Liver (tissue), 3 donors: ENCODE results near the gene ITGA7.
"Not testable (repeated sequence)": the region's sequence is repeated elsewhere in the genome, so short reads cannot be mapped to it uniquely, and the experiment has no call there.

ENCODE experiments used
- ATF3 ChIP-seq: IDR thresholded peaks from 2 replicates; pipeline ENCODE4 v1.6.1; 2016; ENCODE audit warnings: antibody characterized with exemption
- CTCF ChIP-seq: fragments of 150-350 bp; IDR thresholded peaks from 2 replicates; pipeline ENCODE4 v1.5.1; 2017; ENCODE audit warnings: improper control_type of control experiment, low read depth, low read length; ENCODE audit not compliant: missing input control
- EGR1 ChIP-seq, 2 donors: IDR thresholded peaks; 2 replicates each; pipeline ENCODE4 v1.6.1; 2016 to 2018; ENCODE audit warnings: antibody characterized with exemption in 2 of 2, low read depth in 2 of 2
- FOXA1 ChIP-seq: IDR thresholded peaks from 2 replicates; pipeline ENCODE4 v1.6.1; 2016; ENCODE audit warnings: antibody characterized with exemption
- GABPA ChIP-seq, 2 donors: IDR thresholded peaks in 1 of 2; conservative IDR thresholded peaks in 1 of 2; 2 replicates each; pipeline ENCODE4 v1.6.1; 2016; ENCODE audit warnings: antibody characterized with exemption in 2 of 2, mild to moderate bottlenecking in 1 of 2, moderate library complexity in 1 of 2
- JUND ChIP-seq, 2 donors: IDR thresholded peaks; 2 replicates each; pipeline ENCODE4 v1.6.1; 2016; ENCODE audit warnings: antibody characterized with exemption in 2 of 2
- MAX ChIP-seq: IDR thresholded peaks from 2 replicates; pipeline ENCODE4 v1.6.1; 2016; ENCODE audit warnings: antibody characterized with exemption
- RAD21 ChIP-seq, 2 donors: IDR thresholded peaks; 2 replicates each; pipeline ENCODE4 v1.6.1; 2016; ENCODE audit warnings: antibody characterized with exemption in 2 of 2, mild to moderate bottlenecking in 2 of 2
- REST ChIP-seq: IDR thresholded peaks from 2 replicates; pipeline ENCODE4 v1.6.1; 2016; ENCODE audit warnings: antibody characterized with exemption, mild to moderate bottlenecking
- SP1 ChIP-seq: IDR thresholded peaks from 2 replicates; pipeline ENCODE4 v1.6.1; 2018; ENCODE audit warnings: antibody characterized with exemption, mild to moderate bottlenecking
- TAF1 ChIP-seq: conservative IDR thresholded peaks from 2 replicates; pipeline ENCODE4 v1.6.1; 2016; ENCODE audit warnings: antibody characterized with exemption, mild to moderate bottlenecking
- YY1 ChIP-seq: IDR thresholded peaks from 2 replicates; pipeline ENCODE4 v1.6.1; 2016; ENCODE audit warnings: antibody characterized with exemption, mild to moderate bottlenecking
- ZBTB33 ChIP-seq: IDR thresholded peaks from 2 replicates; pipeline ENCODE4 v1.6.1; 2016; ENCODE audit warnings: antibody characterized with exemption
- donor health status: healthy.
- donor health status: healthy.

- TF ChIP-seq CTCF; YY1; SP1; FOXA1; REST; MAX; RAD21 (IDR thresholded peaks at IDR 0.05); ZBTB33; EGR1 (IDR thresholded peaks at IDR 0.05; ENCODE audit: low read depth in 2 of 2); JUND (IDR thresholded peaks at IDR 0.05); TAF1; ATF3; GABPA (IDR thresholded peaks at IDR 0.05 in 1 of 2, conservative IDR thresholded peaks at IDR 0.05 in 1 of 2): not testable (repeated sequence)
Measured at GRCh38 chr12:55650620-55651298, 56.9 kb downstream of the ITGA7 start.
